Lower lobe of right lung (tissue), 2 donors: ENCODE data around the gene GAB2. TPM values are rescaled to one million over a fixed set of nuclear protein-coding genes. Genes with fewer than 3 reads are reported as not detected.
A peak's percentile ranks its signal among the peaks of the same experiment; 100 is the strongest.
"Not testable (repeated sequence)": the region's sequence is repeated elsewhere in the genome, so short reads cannot be mapped to it uniquely, and the experiment has no call there.

ENCODE experiments used
- ATAC-seq, 2 donors: fragments of 200-7000 bp; cut with Tn5 transposase; one replicate each; pipeline ENCODE4 v1.9.1; 2020 to 2022; ENCODE audit warnings: mild to moderate bottlenecking in 2 of 2, moderate library complexity in 2 of 2
- DNase-seq: peaks from one replicate; pipeline ENCODE4 v3.0.0-alpha.2; 2020
- H3K27ac ChIP-seq: fragments of 200-600 bp; one replicate; pipeline ENCODE4 v1.8.0; 2022
- H3K27me3 ChIP-seq: fragments of 200-600 bp; one replicate; pipeline ENCODE4 v1.8.0; 2022; ENCODE audit warnings: low read depth
- H3K36me3 ChIP-seq: fragments of 200-600 bp; one replicate; pipeline ENCODE4 v1.8.0; 2022; ENCODE audit warnings: mild to moderate bottlenecking
- H3K4me1 ChIP-seq: fragments of 200-600 bp; one replicate; pipeline ENCODE4 v1.8.0; 2022
- H3K4me3 ChIP-seq: fragments of 200-600 bp; one replicate; pipeline ENCODE4 v1.8.0; 2022; ENCODE audit warnings: mild to moderate bottlenecking
- H3K9me3 ChIP-seq: fragments of 200-600 bp; one replicate; pipeline ENCODE4 v1.8.0; 2022
- intact Hi-C: fragments of 100-400 bp; cut with DNase I; formaldehyde crosslinking; loops from one replicate; pipeline ENCODE4 v1.11.0; 2022
- total RNA-seq: library from RNA; stranded (reverse); fragmentation: NEBNext Ultra II Directional; extraction: Animal tissue kit (Norgen Biotek cat#: 25700); gene quantifications from one replicate; pipeline ENCODE4 v1.2.1, GENCODE V29; 2021
- TF ChIP-seq, protein P1 (sequence below): fragments of 200-600 bp; IDR thresholded peaks from one replicate; pipeline ENCODE4 v1.8.0; 2022; ENCODE audit warnings: antibody characterized with exemption, mild to moderate bottlenecking
- donor health status: DM: no; HTN: yes; CAD: no; lungs with severe emphysema.

The GAB2 gene
- total RNA-seq, 1 donor from 2014 or later = 64.2 TPM

DNA sequence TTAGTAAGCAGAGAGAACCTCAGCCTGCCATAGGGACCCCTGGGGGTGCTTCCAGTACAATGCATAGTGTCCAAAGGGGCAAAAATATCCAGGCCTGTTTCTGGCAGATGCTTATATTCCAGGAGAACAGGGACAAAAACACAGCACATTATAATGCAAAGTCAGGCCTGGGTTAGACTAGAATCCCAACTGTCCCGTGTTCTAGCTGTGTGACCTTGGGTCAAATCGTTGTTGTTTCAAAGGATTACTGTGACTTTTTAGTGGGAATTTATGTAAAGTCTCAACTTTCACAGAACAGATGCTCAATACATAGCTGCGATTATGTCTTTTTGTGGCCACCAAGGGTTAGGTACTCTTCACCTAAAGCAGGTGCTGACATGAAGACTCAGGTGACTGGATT is 142.9 kb downstream of the GAB2 start:
- intact Hi-C loops = no loop called here
- TF ChIP-seq, protein P1, sequence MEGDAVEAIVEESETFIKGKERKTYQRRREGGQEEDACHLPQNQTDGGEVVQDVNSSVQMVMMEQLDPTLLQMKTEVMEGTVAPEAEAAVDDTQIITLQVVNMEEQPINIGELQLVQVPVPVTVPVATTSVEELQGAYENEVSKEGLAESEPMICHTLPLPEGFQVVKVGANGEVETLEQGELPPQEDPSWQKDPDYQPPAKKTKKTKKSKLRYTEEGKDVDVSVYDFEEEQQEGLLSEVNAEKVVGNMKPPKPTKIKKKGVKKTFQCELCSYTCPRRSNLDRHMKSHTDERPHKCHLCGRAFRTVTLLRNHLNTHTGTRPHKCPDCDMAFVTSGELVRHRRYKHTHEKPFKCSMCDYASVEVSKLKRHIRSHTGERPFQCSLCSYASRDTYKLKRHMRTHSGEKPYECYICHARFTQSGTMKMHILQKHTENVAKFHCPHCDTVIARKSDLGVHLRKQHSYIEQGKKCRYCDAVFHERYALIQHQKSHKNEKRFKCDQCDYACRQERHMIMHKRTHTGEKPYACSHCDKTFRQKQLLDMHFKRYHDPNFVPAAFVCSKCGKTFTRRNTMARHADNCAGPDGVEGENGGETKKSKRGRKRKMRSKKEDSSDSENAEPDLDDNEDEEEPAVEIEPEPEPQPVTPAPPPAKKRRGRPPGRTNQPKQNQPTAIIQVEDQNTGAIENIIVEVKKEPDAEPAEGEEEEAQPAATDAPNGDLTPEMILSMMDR = no peak
- DNase-seq = no peak
- Histone ChIP-seq H3K4me1 (peaks cover 31% of the 10 kb centered on the region), H3K9me3 (peaks cover 8% of the 10 kb centered on the region), H3K4me3 (no peak overlapping the region), H3K27ac (no peak overlapping the region), H3K36me3 (no peaks in the 10 kb centered on the region), H3K27me3 (no peaks in the 10 kb centered on the region)
- no peak for ATAC-seq

DNA sequence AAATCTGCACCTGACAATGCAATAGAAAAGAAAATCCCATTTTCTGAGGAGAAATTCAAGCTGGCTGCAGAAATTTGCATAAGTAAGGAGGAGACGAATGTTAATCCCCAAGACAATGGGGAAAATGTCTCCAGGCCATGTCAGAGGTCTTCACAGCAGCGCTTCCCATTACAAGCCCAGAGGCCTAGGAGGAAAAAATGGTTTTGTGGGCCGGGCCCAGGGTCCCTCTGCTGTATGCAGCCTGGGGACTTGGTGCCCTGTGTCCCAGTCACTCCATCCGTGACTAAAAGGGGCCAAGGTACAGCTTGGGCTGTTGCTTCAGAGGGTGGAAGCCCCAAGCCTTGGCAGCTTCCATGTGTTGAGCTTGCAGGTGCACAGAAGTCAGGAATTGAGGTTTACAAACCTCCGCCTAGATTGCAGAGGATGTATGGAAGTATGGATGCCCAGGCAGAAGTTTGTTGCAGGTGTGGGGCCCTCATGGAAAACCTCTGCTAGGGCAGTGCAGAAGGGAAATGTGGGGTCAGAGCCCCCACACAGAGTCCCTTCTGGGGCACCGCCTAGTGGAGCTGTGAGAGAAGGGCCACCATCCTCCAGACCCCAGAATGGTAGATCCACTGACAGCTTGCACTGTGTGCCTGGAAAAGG is 144.9 kb downstream of the GAB2 start:
- DNase-seq, H3K27ac ChIP-seq, intact Hi-C loops, H3K4me3 ChIP-seq, H3K36me3 ChIP-seq, H3K27me3 ChIP-seq, ATAC-seq, H3K9me3 ChIP-seq: not testable (repeated sequence)
- peaks cover 18% of the 10 kb centered on the region for H3K4me1 ChIP-seq

DNA sequence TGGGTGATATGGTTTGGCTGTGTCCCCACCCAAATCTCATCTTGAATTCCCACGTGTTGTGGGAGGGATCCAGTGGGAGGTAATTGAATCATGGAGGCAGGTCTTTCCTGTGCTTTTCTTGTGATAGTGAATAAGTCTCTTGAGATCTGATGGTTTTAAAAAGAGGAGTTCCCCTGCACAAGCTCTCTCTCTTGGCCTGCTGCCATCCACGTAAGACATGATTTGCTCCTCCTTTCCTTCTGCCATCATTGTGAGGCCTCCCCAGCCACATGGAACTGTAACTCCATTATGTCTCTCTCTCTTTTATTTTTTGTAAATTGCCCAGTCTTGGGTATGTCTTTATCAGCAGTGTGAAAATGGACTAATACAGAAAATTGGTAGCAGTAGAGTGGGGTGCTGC is 145.8 kb downstream of the GAB2 start:
- H3K27ac ChIP-seq, ATAC-seq, H3K9me3 ChIP-seq, H3K36me3 ChIP-seq, DNase-seq, H3K27me3 ChIP-seq, H3K4me3 ChIP-seq, intact Hi-C loops: not testable (repeated sequence)
- H3K4me1 ChIP-seq = peaks cover 19% of the 10 kb centered on the region

DNA sequence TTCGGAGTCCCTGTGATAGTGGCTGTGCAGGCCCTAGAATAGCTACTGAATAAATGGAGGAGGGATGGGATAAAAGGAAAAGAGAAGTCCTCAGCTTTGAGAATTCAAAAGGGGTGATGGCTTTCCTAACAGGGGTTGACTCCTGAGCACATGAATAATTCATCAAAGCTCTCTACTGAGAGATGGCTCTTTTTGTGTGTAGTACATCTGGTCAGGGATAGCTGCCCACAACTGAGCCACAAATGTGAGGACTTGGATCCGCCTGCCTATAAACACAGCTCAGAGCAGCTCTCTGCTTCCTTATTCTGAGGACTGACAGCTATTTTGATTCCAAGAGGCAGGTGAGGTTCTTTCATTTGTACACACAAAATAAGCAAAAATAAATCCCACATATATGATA is 146.6 kb downstream of the GAB2 start:
- no peak overlapping the region for H3K4me3 ChIP-seq
- H3K36me3 ChIP-seq = no peaks in the 10 kb centered on the region
- TF ChIP-seq, protein P1 = no peak
- no peak overlapping the region for H3K27ac ChIP-seq
- H3K4me1 ChIP-seq = peaks cover 21% of the 10 kb centered on the region
- ATAC-seq = no peak
- no peak for DNase-seq
- peaks cover 8% of the 10 kb centered on the region for H3K9me3 ChIP-seq
- intact Hi-C loops = no loop called here
- H3K27me3 ChIP-seq = no peaks in the 10 kb centered on the region

DNA sequence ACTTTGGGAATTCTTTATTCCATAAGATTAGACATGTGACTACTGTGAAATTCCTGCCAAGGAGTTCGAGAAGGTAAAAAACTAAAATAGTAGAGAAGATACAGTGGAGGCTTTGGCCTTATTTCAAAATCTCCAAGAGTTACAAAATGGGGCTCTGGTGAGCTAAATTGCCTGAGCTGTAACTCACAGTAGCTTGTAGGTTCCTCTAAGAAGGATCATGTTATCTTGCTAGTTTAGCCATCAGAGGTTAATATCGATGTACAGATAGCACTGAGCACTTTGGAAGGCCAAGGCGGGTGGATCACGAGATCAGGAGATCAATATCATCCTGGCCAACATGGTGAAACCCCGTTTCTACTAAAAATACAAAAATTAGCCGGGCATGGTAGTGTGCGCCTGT is 147.8 kb downstream of the GAB2 start:
- Histone ChIP-seq H3K4me3 (no peak overlapping the region), H3K9me3 (peaks cover 8% of the 10 kb centered on the region), H3K27ac (peak overlapping the region; percentile 42), H3K36me3 (no peaks in the 10 kb centered on the region), H3K27me3 (no peaks in the 10 kb centered on the region), H3K4me1 (peaks cover 21% of the 10 kb centered on the region)
- TF ChIP-seq, protein P1 = no peak
- ATAC-seq (no peak), DNase-seq (no peak)
- intact Hi-C loops = no loop called here

DNA sequence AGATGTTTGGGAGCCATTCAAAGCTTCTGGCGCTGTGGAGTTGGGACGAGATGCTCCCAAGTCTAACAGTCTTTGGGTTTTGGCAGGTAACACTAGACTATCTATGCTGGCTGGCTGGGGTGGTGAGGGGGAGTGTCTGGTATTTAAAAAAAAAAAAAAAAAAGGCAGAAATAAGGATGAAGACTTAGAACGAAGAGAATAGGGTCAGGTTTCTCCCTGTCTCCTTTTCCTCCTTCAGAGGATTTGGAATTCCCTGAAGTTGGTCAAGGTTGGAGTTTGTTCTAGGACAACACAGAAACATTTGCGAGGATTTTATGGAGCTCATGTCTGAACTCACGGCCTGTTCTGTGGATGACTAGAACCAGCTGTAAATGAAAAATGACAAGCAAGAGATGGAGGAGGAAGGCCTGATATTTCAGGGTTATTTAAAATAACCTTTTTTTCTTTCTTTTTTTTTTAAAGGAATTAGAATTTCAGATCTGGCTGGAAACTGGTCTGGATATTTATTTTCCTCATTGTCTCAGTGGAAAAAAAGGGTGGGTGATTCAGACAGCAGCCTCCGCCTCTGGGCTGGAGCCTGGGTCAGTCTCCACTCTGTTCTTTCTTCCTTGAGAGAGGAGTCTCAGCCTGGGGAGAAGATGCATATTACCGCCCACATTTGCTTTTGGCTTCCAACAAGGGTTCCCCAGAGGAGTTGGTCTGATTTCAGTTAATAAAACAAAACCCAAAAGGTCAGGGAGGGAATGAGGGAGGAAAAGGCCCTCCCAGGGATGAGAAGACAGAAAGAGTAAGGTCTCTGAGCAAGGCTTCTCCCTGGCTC is 148.8 kb downstream of the GAB2 start:
- ATAC-seq (peak in 1 of 2 donors; percentile 70), DNase-seq (no peak)
- Histone ChIP-seq H3K9me3 (peaks cover 8% of the 10 kb centered on the region), H3K27me3 (no peaks in the 10 kb centered on the region), H3K27ac (peak overlapping the region; percentile 42), H3K4me3 (no peak overlapping the region), H3K36me3 (no peaks in the 10 kb centered on the region), H3K4me1 (peaks cover 21% of the 10 kb centered on the region)
- TF ChIP-seq, protein P1 = no peak
- intact Hi-C loops = no loop called here
